ENCODE measurements around the gene GNG7.
A peak's percentile ranks its signal among the peaks of the same experiment; 100 is the strongest.

Gene GNG7

DNA sequence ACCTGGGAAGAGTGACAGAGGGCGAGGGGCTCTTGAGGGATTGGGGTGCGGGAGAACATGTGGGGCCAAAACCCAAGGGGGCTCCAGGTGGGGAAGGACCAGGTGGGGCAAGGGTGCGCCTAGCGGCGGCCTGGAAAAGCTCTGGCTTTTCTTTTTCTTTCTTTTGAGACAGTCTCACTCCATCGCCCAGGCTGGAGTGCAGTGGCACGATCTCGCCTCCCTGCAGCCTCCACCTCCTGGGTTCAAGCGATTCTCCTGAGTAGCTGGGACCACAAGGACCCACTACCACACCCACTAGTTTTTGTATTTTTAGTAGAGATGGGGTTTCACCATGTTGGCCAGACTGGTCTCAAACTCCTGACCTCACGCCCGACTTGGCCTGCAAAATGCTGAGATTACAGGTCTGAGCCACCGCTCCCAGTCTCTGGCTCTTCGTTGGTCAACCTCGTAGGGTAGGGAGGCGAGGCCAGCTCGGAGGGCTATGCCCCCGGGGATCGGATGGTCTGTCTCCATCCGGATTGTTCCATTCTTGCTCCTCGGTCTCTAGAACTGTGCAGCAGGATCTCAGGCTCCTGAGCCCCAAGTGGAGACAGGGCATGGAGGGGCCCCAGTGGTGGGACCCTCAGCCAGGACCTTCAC, 222.8 kb downstream of the GNG7 start:
- Histone ChIP-seq H3K27ac (peak overlapping the region; percentile 88 to 96), H3K4me3 (peak overlapping the region; percentile 88)
- no peak for DNase-seq (ENCODE audit: low spot score)
- TF ChIP-seq, protein P1, sequence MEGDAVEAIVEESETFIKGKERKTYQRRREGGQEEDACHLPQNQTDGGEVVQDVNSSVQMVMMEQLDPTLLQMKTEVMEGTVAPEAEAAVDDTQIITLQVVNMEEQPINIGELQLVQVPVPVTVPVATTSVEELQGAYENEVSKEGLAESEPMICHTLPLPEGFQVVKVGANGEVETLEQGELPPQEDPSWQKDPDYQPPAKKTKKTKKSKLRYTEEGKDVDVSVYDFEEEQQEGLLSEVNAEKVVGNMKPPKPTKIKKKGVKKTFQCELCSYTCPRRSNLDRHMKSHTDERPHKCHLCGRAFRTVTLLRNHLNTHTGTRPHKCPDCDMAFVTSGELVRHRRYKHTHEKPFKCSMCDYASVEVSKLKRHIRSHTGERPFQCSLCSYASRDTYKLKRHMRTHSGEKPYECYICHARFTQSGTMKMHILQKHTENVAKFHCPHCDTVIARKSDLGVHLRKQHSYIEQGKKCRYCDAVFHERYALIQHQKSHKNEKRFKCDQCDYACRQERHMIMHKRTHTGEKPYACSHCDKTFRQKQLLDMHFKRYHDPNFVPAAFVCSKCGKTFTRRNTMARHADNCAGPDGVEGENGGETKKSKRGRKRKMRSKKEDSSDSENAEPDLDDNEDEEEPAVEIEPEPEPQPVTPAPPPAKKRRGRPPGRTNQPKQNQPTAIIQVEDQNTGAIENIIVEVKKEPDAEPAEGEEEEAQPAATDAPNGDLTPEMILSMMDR (IDR thresholded peaks at IDR 0.05), result no peak

DNA sequence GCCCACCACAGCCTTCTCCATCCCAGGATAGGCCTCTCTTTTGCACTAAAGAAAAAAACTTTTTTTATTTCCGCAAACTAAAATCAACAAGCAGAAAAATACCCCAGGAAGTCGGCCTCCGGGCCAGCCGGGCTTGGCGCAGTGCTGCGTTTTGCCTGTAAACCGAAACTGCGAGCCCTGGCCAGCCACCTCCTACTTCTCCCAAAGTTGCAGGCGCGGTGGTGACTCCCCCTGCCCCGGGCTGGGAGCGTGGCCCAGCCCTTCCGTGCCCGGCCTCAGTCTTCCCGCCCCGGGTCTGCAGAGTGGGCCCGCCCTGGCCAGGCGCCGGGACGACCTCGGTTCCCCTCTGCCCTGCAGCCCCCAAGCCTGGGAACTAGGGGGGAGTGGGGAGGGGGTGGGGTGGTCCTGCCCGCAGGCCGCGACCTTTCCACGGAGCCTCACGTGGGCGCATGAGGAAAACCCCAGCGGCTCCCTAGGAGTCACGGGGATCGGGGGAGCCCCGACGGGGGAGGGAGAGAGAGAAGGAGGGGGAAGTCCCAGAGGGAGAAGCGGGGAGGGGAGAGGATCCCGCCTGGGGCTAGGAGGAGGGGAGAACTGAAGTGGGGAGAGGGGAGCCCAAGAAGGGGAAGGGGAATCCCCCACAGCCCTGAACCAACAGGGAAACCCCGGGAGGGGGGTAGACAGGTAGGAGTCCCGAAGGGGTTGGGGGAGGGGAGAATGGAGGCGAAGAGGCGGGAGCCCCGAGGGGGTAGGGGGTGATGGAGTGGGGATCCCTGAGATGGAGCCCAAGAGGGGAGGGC, 223.5 kb downstream of the GNG7 start:
- TF ChIP-seq, protein P1 (IDR thresholded peaks at IDR 0.05), result no peak
- peak overlapping the region; percentile 88 to 96 for H3K27ac ChIP-seq
- peak; percentile 87 for DNase-seq (ENCODE audit: low spot score)
- H3K4me3 ChIP-seq, result peak overlapping the region; percentile 88

DNA sequence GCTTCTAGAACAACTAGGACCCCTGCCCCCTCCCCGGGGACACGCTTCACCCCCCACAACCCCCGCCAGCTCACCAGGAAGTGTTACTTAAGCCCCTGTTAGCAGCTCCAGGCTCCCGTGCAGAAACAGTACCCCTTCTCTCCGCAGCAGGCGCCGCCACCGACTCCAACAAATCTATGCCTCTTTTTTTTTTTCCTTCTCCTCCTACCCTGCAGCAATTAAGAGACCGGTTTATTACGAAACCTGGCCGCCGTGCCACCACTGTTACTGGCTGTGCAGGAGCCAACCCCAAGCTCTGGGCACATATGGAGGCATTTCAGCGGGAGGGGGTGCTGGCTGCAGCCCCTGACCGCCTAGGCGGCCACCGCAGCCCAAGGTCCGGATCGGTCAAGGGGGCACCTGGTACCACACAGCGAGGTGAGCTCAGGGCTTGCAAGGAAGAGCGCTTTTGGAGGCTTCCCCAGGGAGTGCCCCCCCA, 224.2 kb downstream of the GNG7 start:
- Histone ChIP-seq H3K4me3 (peak overlapping the region; percentile 88), H3K27ac (peak overlapping the region; percentile 88 to 96)
- TF ChIP-seq, protein P1 (IDR thresholded peaks at IDR 0.05), result no peak
- no peak for DNase-seq (ENCODE audit: low spot score)

DNA sequence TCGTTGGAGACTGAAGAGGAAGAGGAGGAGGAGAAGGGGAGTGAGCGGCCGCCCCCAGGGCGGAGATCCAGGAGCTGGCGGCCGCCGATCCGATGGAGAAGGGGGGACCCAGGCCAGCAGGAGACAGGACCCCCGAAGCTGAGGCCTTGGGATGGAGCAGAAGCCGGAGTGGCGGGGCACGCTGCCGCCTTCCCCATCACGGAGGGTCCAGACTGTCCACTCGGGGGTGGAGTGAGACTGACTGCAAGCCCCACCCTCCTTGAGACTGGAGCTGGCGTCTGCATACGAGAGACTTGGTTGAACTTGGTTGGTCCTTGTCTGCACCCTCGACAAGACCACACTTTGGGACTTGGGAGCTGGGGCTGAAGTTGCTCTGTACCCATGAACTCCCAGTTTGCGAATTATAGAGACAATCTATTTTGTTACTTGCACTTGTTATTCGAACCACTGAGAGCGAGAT, 224.7 kb downstream of the GNG7 start:
- TF ChIP-seq, protein P1 (IDR thresholded peaks at IDR 0.05), result no peak
- DNase-seq (ENCODE audit: low spot score), result no peak
- H3K4me3 ChIP-seq, result peak overlapping the region; percentile 88
- peak overlapping the region; percentile 88 to 96 for H3K27ac ChIP-seq

DNA sequence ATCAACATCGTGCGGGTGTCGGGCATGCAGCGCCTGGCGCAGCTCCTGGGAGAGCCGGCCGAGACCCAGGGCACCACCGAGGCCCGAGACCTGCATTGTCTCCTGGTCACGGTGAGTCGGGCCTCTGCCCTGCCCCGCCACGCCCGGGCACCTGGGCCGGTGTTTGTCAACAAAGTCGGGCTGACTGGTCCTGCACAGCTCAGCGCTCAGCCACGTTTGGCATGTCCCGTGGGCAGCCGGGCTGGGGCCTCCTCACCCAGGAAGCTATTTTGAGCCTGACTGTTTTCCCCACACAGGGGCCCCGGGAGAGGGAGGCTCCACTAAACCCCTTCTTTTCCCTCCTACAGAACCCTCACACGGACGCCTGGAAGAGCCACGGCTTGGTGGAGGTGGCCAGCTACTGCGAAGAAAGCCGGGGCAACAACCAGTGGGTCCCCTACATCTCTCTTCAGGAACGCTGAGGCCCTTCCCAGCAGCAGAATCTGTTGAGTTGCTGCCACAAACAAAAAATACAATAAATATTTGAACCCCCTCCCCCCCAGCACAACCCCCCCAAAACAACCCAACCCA, 225.3 kb downstream of the GNG7 start:
- peak overlapping the region; percentile 88 to 96 for H3K27ac ChIP-seq
- TF ChIP-seq, protein P1 (IDR thresholded peaks at IDR 0.05), result no peak
- peak overlapping the region; percentile 88 for H3K4me3 ChIP-seq
- no peak for DNase-seq (ENCODE audit: low spot score)

DNA sequence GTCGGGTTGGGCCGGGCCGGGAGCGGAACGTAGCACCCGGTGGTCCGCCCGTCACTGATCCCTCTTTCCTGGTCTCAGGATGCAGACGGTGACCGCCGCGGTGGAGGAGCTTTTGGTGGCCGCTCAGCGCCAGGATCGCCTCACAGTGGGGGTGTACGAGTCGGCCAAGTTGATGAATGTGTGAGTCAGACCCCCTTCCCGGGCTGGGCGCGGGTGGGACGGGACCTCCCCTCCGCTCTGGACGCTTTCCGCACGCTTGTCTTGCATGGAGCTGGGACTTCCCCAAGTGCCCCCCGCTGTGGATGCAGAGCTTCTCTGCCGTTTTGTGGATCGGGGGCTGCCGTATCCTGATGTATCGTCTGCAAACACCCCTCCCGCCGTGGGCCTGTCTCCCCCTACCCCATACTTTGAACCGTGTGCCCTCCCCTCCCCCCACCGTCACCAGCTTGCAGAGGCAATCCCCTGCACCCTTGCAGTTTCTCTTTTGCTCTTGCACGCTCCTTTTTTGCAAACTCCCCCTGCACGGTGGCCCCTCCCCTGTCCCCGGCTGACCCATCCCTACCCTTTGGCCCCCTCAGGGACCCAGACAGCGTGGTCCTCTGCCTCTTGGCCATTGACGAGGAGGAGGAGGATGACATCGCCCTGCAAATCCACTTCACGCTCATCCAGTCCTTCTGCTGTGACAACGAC, 225.9 kb downstream of the GNG7 start:
- Histone ChIP-seq H3K4me3 (peak overlapping the region; percentile 88), H3K27ac (peak overlapping the region; percentile 88 to 96)
- TF ChIP-seq, protein P1 (IDR thresholded peaks at IDR 0.05), result no peak
- peak; percentile 87 for DNase-seq (ENCODE audit: low spot score)

Measured in coronary artery (tissue), 2 donors.